Sigmoid colon (tissue), 3 donors: Measurements from ENCODE around the gene FGF4.

Source experiments
- CTCF ChIP-seq, 4 experiments: fragments of 450-650 bp in 3 of 4; fragments of 200-600 bp in 1 of 4; IDR thresholded peaks; one replicate each; pipeline ENCODE4 v1.5.1; 2016 to 2019; ENCODE audit warnings: antibody characterized with exemption in 4 of 4, mild to moderate bottlenecking in 3 of 4, moderate library complexity in 2 of 4
- POLR2A ChIP-seq, 2 donors: fragments of 450-650 bp; IDR thresholded peaks; one replicate each; pipeline ENCODE4 v1.6.1; 2016; ENCODE audit warnings: antibody characterized with exemption in 2 of 2, mild to moderate bottlenecking in 2 of 2, moderate library complexity in 2 of 2

DNA sequence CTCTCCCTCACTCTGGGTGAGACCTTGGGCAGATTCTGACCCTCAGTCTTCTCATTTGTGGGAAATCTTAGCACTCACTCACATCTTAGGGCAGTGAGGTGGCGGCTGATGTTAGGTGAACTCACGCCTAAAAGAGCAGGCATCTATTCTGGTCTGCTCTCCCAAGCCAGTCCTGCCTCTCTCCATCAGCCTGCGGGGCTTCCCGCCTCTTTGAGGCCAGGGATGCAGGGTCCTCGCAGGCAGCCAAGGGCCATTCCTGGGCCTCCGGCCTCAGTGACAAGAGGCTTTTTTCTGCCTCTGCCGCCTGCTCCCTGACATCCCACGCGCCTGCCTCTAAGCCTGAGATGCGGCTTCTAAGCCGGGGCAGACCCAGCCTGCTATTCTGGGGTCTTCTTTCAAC lies 13.8 kb upstream of the FGF4 start:
- TF ChIP-seq POLR2A (IDR thresholded peaks at IDR 0.05) (no peak), CTCF (IDR thresholded peaks at IDR 0.05) (no peak)
